Measurements from ENCODE around the gene DCLK2.

GRCh38 chr4:150050566-150050965 lies 27.7 kb upstream of the DCLK2 start:
- TF ChIP-seq CTCF (IDR thresholded peaks at IDR 0.05; ENCODE audit: insufficient read depth, low read length, poor library complexity, severe bottlenecking) (no peak), EZH2phosphoT487 (conservative IDR thresholded peaks at IDR 0.05; ENCODE audit: low read length) (no peak)

Data from SU-DHL-6 (cell line).